SK-N-SH treated with all-trans-retinoic acid at 6 μM for 48 hours (cell line): ENCODE measurements around the gene LGALS3BP.

Source experiments
- ARNTL ChIP-seq: fragments of 450-650 bp; formaldehyde crosslinking; IDR thresholded peaks from 2 replicates; pipeline ENCODE4 v1.5.0; 2020; ENCODE audit warnings: low read depth, mild to moderate bottlenecking, moderate library complexity, borderline replicate concordance
- BACH2 ChIP-seq: fragments of 250-450 bp; sonication (Bioruptor Pico); IDR thresholded peaks from 2 replicates; pipeline ENCODE4 v1.9.0; 2021; ENCODE audit warnings: mild to moderate bottlenecking, borderline replicate concordance
- ESRRG ChIP-seq: fragments of 250-450 bp; sonication (Bioruptor Pico); IDR thresholded peaks from 2 replicates; pipeline ENCODE4 v1.6.1; 2021; ENCODE audit warnings: mild to moderate bottlenecking
- ISL1 ChIP-seq: fragments of 250-450 bp; sonication (Bioruptor Pico); IDR thresholded peaks from 2 replicates; pipeline ENCODE4 v2.1.2; 2022; ENCODE audit warnings: mild to moderate bottlenecking, moderate library complexity
- OSR1 ChIP-seq: fragments of 250-450 bp; sonication (Bioruptor Pico); IDR thresholded peaks from 2 replicates; pipeline ENCODE4 v1.8.0; 2022; ENCODE audit warnings: moderate library complexity, mild to moderate bottlenecking, inconsistent platforms
- SNAI2 ChIP-seq: fragments of 250-450 bp; sonication (Bioruptor Pico); IDR thresholded peaks from 2 replicates; pipeline ENCODE4 v1.5.0; 2020; ENCODE audit warnings: mild to moderate bottlenecking, moderate library complexity
- TCF4 ChIP-seq: fragments of 250-450 bp; sonication (Bioruptor Pico); IDR thresholded peaks from 2 replicates; pipeline ENCODE4 v1.8.0; 2021; ENCODE audit warnings: mild to moderate bottlenecking, moderate library complexity, borderline replicate concordance
- ZFP3 ChIP-seq: fragments of 250-450 bp; sonication (Bioruptor Pico); IDR thresholded peaks from 2 replicates; pipeline ENCODE4 v1.5.0; 2020; ENCODE audit warnings: mild to moderate bottlenecking, moderate library complexity
- ZFP30 ChIP-seq: fragments of 450-650 bp; formaldehyde crosslinking; IDR thresholded peaks from 2 replicates; pipeline ENCODE4 v1.5.0; 2022; ENCODE audit warnings: mild to moderate bottlenecking, moderate library complexity
- ZNF70 ChIP-seq: fragments of 450-650 bp; formaldehyde crosslinking; IDR thresholded peaks from 2 replicates; pipeline ENCODE4 v1.5.0; 2020; ENCODE audit warnings: mild to moderate bottlenecking, moderate library complexity
- ZNF8 ChIP-seq: fragments of 450-650 bp; formaldehyde crosslinking; IDR thresholded peaks from 2 replicates; pipeline ENCODE4 v1.5.0; 2020; ENCODE audit warnings: mild to moderate bottlenecking, moderate library complexity
- TF ChIP-seq, protein P1 (sequence below): fragments of 250-450 bp; sonication (Bioruptor Pico); IDR thresholded peaks from 2 replicates; pipeline ENCODE4 v1.8.0; 2020; ENCODE audit warnings: mild to moderate bottlenecking, moderate library complexity, borderline replicate concordance
- TF ChIP-seq, protein P2 (sequence below): fragments of 250-450 bp; sonication (Bioruptor Pico); IDR thresholded peaks from 2 replicates; pipeline ENCODE4 v1.5.1; 2020; ENCODE audit warnings: low read depth, mild to moderate bottlenecking, moderate library complexity

DNA sequence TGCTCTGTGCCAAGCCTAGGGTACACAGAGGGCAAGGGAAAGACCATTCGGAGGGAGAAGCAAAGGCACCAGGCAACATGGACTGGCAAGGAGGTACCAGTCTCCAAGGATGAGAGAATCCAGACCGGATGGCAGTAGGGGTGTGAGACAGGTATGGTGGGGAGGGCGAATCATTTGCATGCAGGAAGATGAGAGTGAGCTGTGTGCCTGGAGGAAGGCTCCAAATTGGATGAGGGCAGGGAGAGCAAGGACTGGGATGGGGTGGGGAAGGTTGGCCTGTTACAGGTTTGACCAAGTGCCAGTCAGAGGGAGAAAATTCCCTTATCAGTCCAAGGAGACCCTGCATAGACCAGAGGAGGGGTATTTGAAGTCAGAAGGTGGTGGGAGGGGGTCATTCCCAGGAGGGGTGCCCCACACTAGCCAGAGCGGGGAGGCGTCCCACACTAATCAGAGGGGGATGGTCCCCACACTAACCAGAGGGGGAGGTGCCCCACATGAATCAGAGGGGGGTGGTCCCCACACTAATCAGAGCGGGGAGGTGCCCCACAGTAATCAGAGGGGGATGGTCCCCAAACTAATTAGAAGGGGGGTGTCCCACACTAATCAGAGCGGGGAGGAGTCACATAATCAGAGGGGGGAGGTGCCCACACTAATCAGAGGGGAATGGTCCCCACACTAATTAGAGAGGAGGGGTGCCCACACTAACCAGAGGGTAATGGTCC, 29.1 kb upstream of the LGALS3BP start:
- TF ChIP-seq ISL1 (CRISPR knock-in tag) (no peak), BACH2 (CRISPR knock-in tag) (no peak), ZFP30 (CRISPR knock-in tag) (no peak), SNAI2 (no peak), ZNF70 (CRISPR knock-in tag) (no peak), ARNTL (no peak), ZNF8 (no peak), TCF4 (CRISPR knock-in tag) (no peak), ESRRG (CRISPR knock-in tag) (no peak), ZFP3 (no peak), OSR1 (CRISPR knock-in tag) (no peak)
- TF ChIP-seq, protein P1, sequence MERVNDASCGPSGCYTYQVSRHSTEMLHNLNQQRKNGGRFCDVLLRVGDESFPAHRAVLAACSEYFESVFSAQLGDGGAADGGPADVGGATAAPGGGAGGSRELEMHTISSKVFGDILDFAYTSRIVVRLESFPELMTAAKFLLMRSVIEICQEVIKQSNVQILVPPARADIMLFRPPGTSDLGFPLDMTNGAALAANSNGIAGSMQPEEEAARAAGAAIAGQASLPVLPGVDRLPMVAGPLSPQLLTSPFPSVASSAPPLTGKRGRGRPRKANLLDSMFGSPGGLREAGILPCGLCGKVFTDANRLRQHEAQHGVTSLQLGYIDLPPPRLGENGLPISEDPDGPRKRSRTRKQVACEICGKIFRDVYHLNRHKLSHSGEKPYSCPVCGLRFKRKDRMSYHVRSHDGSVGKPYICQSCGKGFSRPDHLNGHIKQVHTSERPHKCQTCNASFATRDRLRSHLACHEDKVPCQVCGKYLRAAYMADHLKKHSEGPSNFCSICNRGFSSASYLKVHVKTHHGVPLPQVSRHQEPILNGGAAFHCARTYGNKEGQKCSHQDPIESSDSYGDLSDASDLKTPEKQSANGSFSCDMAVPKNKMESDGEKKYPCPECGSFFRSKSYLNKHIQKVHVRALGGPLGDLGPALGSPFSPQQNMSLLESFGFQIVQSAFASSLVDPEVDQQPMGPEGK, result no peak
- TF ChIP-seq, protein P2, sequence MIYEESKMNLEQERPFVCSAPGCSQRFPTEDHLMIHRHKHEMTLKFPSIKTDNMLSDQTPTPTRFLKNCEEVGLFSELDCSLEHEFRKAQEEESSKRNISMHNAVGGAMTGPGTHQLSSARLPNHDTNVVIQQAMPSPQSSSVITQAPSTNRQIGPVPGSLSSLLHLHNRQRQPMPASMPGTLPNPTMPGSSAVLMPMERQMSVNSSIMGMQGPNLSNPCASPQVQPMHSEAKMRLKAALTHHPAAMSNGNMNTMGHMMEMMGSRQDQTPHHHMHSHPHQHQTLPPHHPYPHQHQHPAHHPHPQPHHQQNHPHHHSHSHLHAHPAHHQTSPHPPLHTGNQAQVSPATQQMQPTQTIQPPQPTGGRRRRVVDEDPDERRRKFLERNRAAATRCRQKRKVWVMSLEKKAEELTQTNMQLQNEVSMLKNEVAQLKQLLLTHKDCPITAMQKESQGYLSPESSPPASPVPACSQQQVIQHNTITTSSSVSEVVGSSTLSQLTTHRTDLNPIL, result no peak
